ENCODE results near the gene PCED1B. TPM values are rescaled to one million over a fixed set of nuclear protein-coding genes. Genes with fewer than 3 reads are reported as not detected.
A peak's percentile ranks its signal among the peaks of the same experiment; 100 is the strongest.
"Not testable (repeated sequence)": the region's sequence is repeated elsewhere in the genome, so short reads cannot be mapped to it uniquely, and the experiment has no call there.

PCED1B gene
- total and polyA plus RNA-seq, 2 donors (not counting 1 experiment from before 2014, with no cell fraction given): 0.33 to 0.83 TPM

DNA sequence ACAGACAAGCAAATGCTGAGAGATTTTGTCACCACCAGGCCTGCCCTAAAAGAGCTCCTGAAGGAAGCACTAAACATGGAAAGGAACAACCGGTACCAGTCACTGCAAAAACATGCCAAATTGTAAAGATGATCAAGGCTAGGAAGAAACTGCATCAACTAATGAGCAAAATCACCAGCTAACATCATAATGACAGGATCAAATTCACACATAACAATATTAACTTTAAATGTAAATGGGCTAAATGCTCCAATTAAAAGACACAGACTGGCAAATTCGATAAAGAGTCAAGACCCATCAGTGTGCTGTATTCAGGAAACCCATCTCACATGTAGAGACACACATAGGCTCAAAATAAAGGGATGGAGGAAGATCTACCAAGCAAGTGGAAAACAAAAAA is 20.8 kb upstream of the PCED1B start:
- not testable (repeated sequence) for H3K36me3 ChIP-seq (ENCODE audit: control insufficient read depth, insufficient read depth, low read length); H2AFZ ChIP-seq (ENCODE audit: low read length); H3K79me2 ChIP-seq (ENCODE audit: control insufficient read depth, insufficient read depth, low read length); H3K9ac ChIP-seq (ENCODE audit: insufficient read depth, low read length); H3K4me1 ChIP-seq (ENCODE audit: control insufficient read depth, extremely low read depth, insufficient read depth, low read length); H3K27me3 ChIP-seq (ENCODE audit: control insufficient read depth, insufficient read depth, low read length); H3K9me3 ChIP-seq (ENCODE audit: control insufficient read depth, insufficient read depth, low read depth, low read length); H3K27ac ChIP-seq (ENCODE audit: insufficient read depth, low read length); H4K20me1 ChIP-seq (ENCODE audit: control insufficient read depth, extremely low read depth, insufficient read depth, low read length); DNase-seq (ENCODE audit: low read depth in 2 of 2); H3K4me2 ChIP-seq (ENCODE audit: extremely low read depth, insufficient read depth, low read length); H3K4me3 ChIP-seq (replicated peaks in 1 of 4; ENCODE audit: control extremely low read depth in 1 of 4, insufficient read depth in 1 of 4, low read depth in 3 of 4, low read length in 4 of 4)

DNA sequence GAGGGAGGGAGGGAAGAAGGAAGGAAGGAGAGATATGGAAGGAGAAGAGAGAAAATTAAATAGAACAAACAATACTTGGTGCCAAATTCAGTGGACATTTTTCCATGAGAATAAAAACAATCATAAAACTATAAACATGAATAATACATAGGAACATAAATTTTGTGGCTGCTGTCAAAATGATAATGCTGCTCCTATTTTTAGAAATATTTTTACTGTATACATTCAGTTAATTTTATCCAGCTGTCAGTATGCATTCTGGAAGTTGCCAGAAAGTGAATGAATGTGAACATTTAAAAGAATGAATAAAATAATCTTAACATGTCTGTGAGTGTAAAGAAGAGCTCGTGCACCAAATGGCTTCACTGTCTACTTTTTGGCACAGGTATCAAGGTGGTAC is 13.9 kb upstream of the PCED1B start:
- H3K27ac ChIP-seq (ENCODE audit: insufficient read depth, low read length): no peak overlapping the region
- H3K4me3 ChIP-seq (replicated peaks in 1 of 4; ENCODE audit: control extremely low read depth in 1 of 4, insufficient read depth in 1 of 4, low read depth in 3 of 4, low read length in 4 of 4): no peak overlapping the region

GRCh38 chr12:47066278-47067025 is 13.0 kb upstream of the PCED1B start:
- DNase-seq (ENCODE audit: low read depth in 2 of 2): peak; percentile 61 to 87

More for the DNA sequence above, 13.9 kb upstream of the PCED1B start:
- Histone ChIP-seq H3K27me3 (ENCODE audit: control insufficient read depth, insufficient read depth, low read length) (no peaks in the 10 kb centered on the region), H3K36me3 (ENCODE audit: control insufficient read depth, insufficient read depth, low read length) (no peaks in the 10 kb centered on the region), H3K9me3 (ENCODE audit: control insufficient read depth, insufficient read depth, low read depth, low read length) (no peaks in the 10 kb centered on the region), H3K79me2 (ENCODE audit: control insufficient read depth, insufficient read depth, low read length) (no peaks in the 10 kb centered on the region), H3K9ac (ENCODE audit: insufficient read depth, low read length) (no peak overlapping the region), H2AFZ (ENCODE audit: low read length) (no peak overlapping the region), H3K4me2 (ENCODE audit: extremely low read depth, insufficient read depth, low read length) (no peak overlapping the region), H3K4me1 (ENCODE audit: control insufficient read depth, extremely low read depth, insufficient read depth, low read length) (no peaks in the 10 kb centered on the region), H4K20me1 (ENCODE audit: control insufficient read depth, extremely low read depth, insufficient read depth, low read length) (no peaks in the 10 kb centered on the region)
- TF ChIP-seq, protein P1, sequence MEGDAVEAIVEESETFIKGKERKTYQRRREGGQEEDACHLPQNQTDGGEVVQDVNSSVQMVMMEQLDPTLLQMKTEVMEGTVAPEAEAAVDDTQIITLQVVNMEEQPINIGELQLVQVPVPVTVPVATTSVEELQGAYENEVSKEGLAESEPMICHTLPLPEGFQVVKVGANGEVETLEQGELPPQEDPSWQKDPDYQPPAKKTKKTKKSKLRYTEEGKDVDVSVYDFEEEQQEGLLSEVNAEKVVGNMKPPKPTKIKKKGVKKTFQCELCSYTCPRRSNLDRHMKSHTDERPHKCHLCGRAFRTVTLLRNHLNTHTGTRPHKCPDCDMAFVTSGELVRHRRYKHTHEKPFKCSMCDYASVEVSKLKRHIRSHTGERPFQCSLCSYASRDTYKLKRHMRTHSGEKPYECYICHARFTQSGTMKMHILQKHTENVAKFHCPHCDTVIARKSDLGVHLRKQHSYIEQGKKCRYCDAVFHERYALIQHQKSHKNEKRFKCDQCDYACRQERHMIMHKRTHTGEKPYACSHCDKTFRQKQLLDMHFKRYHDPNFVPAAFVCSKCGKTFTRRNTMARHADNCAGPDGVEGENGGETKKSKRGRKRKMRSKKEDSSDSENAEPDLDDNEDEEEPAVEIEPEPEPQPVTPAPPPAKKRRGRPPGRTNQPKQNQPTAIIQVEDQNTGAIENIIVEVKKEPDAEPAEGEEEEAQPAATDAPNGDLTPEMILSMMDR (conservative IDR thresholded peaks at IDR 0.05 in 1 of 2, IDR thresholded peaks at IDR 0.05 in 1 of 2; ENCODE audit: low read depth in 1 of 2, low read length in 2 of 2): no peak
- no peak for TF ChIP-seq EZH2 (IDR thresholded peaks at IDR 0.05; ENCODE audit: low read length, missing control alignments)
- DNase-seq (ENCODE audit: low read depth in 2 of 2): no peak

More at GRCh38 chr12:47066278-47067025, 13.0 kb upstream of the PCED1B start:
- Histone ChIP-seq H3K9me3 (ENCODE audit: control insufficient read depth, insufficient read depth, low read depth, low read length) (no peaks in the 10 kb centered on the region), H2AFZ (ENCODE audit: low read length) (no peak overlapping the region), H3K4me2 (ENCODE audit: extremely low read depth, insufficient read depth, low read length) (no peak overlapping the region), H3K4me1 (ENCODE audit: control insufficient read depth, extremely low read depth, insufficient read depth, low read length) (no peaks in the 10 kb centered on the region), H3K27ac (ENCODE audit: insufficient read depth, low read length) (no peak overlapping the region), H3K36me3 (ENCODE audit: control insufficient read depth, insufficient read depth, low read length) (no peaks in the 10 kb centered on the region), H4K20me1 (ENCODE audit: control insufficient read depth, extremely low read depth, insufficient read depth, low read length) (no peaks in the 10 kb centered on the region), H3K9ac (ENCODE audit: insufficient read depth, low read length) (no peak overlapping the region), H3K27me3 (ENCODE audit: control insufficient read depth, insufficient read depth, low read length) (no peaks in the 10 kb centered on the region), H3K79me2 (ENCODE audit: control insufficient read depth, insufficient read depth, low read length) (no peaks in the 10 kb centered on the region), H3K4me3 (replicated peaks in 1 of 4; ENCODE audit: control extremely low read depth in 1 of 4, insufficient read depth in 1 of 4, low read depth in 3 of 4, low read length in 4 of 4) (no peak overlapping the region)
- TF ChIP-seq, protein P1 (conservative IDR thresholded peaks at IDR 0.05 in 1 of 2, IDR thresholded peaks at IDR 0.05 in 1 of 2; ENCODE audit: low read depth in 1 of 2, low read length in 2 of 2): no peak
- no peak for TF ChIP-seq EZH2 (IDR thresholded peaks at IDR 0.05; ENCODE audit: low read length, missing control alignments)

Measured in fibroblast of lung (primary cell).